ENCODE measurements around the gene ATP6V0C. TPM values are rescaled to one million over a fixed set of nuclear protein-coding genes. Genes with fewer than 3 reads are reported as not detected.

Gene ATP6V0C
- total and polyA plus RNA-seq, 2 of the 13 experiments (the other 11 are each of a cell fraction or from before 2014, with no cell fraction given), result 10.4 to 20.1 TPM

- CTCF ChIA-PET (ENCODE audit: low intra/inter-chr PET ratio, low total read pairs), result no interaction called here
- TF ChIP-seq MZF1 (CRISPR knock-in tag; IDR thresholded peaks at IDR 0.05; ENCODE audit: borderline replicate concordance) (no peak), ZNF335 (CRISPR knock-in tag; IDR thresholded peaks at IDR 0.05) (no peak), HDAC6 (IDR thresholded peaks at IDR 0.05; ENCODE audit: low read depth, low read length) (no peak), ELF1 (CRISPR knock-in tag; IDR thresholded peaks at IDR 0.05) (no peak), ZNF740 (CRISPR knock-in tag; IDR thresholded peaks at IDR 0.05) (no peak), HMG20A (CRISPR knock-in tag; IDR thresholded peaks at IDR 0.05; ENCODE audit: borderline replicate concordance) (no peak), ZNF616 (CRISPR knock-in tag; IDR thresholded peaks at IDR 0.05; ENCODE audit: low read depth) (no peak), RFX5 (IDR thresholded peaks at IDR 0.05; ENCODE audit: low read depth, low read length) (no peak), ESRRA (CRISPR knock-in tag; IDR thresholded peaks at IDR 0.05; ENCODE audit: low read depth) (no peak), GATAD1 (CRISPR knock-in tag; IDR thresholded peaks at IDR 0.05) (no peak), CHD2 (IDR thresholded peaks at IDR 0.05; ENCODE audit: low read depth, low read length) (no peak), MYNN (CRISPR knock-in tag; IDR thresholded peaks at IDR 0.05; ENCODE audit: low read depth) (no peak), ZNF510 (CRISPR knock-in tag; IDR thresholded peaks at IDR 0.05; ENCODE audit: low read depth) (no peak), ATRX (CRISPR knock-in tag; IDR thresholded peaks at IDR 0.05; ENCODE audit: borderline replicate concordance) (no peak), ZNF562 (CRISPR knock-in tag; IDR thresholded peaks at IDR 0.05; ENCODE audit: borderline replicate concordance) (no peak), MED1 (CRISPR knock-in tag; IDR thresholded peaks at IDR 0.05) (no peak), EHMT2 (IDR thresholded peaks at IDR 0.05; ENCODE audit: borderline replicate concordance, low read depth, low read length) (no peak), IKZF1 (IDR thresholded peaks at IDR 0.05) (no peak), RFXAP (CRISPR knock-in tag; IDR thresholded peaks at IDR 0.05; ENCODE audit: borderline replicate concordance) (no peak)
- TF ChIP-seq, protein P1, sequence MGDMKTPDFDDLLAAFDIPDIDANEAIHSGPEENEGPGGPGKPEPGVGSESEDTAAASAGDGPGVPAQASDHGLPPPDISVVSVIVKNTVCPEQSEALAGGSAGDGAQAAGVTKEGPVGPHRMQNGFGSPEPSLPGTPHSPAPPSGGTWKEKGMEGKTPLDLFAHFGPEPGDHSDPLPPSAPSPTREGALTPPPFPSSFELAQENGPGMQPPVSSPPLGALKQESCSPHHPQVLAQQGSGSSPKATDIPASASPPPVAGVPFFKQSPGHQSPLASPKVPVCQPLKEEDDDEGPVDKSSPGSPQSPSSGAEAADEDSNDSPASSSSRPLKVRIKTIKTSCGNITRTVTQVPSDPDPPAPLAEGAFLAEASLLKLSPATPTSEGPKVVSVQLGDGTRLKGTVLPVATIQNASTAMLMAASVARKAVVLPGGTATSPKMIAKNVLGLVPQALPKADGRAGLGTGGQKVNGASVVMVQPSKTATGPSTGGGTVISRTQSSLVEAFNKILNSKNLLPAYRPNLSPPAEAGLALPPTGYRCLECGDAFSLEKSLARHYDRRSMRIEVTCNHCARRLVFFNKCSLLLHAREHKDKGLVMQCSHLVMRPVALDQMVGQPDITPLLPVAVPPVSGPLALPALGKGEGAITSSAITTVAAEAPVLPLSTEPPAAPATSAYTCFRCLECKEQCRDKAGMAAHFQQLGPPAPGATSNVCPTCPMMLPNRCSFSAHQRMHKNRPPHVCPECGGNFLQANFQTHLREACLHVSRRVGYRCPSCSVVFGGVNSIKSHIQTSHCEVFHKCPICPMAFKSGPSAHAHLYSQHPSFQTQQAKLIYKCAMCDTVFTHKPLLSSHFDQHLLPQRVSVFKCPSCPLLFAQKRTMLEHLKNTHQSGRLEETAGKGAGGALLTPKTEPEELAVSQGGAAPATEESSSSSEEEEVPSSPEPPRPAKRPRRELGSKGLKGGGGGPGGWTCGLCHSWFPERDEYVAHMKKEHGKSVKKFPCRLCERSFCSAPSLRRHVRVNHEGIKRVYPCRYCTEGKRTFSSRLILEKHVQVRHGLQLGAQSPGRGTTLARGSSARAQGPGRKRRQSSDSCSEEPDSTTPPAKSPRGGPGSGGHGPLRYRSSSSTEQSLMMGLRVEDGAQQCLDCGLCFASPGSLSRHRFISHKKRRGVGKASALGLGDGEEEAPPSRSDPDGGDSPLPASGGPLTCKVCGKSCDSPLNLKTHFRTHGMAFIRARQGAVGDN (CRISPR knock-in tag; IDR thresholded peaks at IDR 0.05), result no peak
- DNase-seq (ENCODE audit: low spot score), result no peak
- in situ Hi-C loops (cut with HindIII; ENCODE audit: extremely low pct_ligation_motif_present, low pct_unique_long_range_greater_than_20kb) (no loop called here), intact Hi-C loops (cut with micrococcal nuclease; ENCODE audit: unreplicated experiment) (no loop called here)
- no peak overlapping the region for H3K27ac ChIP-seq (ENCODE audit: extremely low read length, insufficient read depth, low read length)
- no peak overlapping the region for H2AFZ ChIP-seq (ENCODE audit: low read length)
- no peaks in the 10 kb centered on the region for H3K9me3 ChIP-seq (ENCODE audit: low read length)
- 96% methylated on average over 4 of the region's 7 CpGs for WGBS (ENCODE audit: low lambda C conversion rate)
- H3K4me3 ChIP-seq (replicated peaks in 1 of 3; ENCODE audit: insufficient read depth in 1 of 3, low read depth in 2 of 3, low read length in 3 of 3), result no peak overlapping the region
- peaks cover 2 to 5% of the 10 kb centered on the region in 2 experiments; a peak in 2 of 5 replicates for H3K36me3 ChIP-seq (replicated peaks in 1 of 2; ENCODE audit: control insufficient read depth in 1 of 2, insufficient read depth in 2 of 2, low read length in 2 of 2)
- POLR2A ChIA-PET, result no interaction called here
- no peak overlapping the region for H3K9ac ChIP-seq (ENCODE audit: insufficient read depth, low read depth, low read length)
- peaks cover 32% of the 10 kb centered on the region for H4K20me1 ChIP-seq (ENCODE audit: insufficient read depth, low read length)
- ATAC-seq, result no peak
- no TSS peak for BruUV-seq (replicated peaks)
- H3K79me2 ChIP-seq (ENCODE audit: insufficient read depth, low read length), result peaks cover 54% of the 10 kb centered on the region
- no peak for FAIRE-seq
- H3K27me3 ChIP-seq (ENCODE audit: control insufficient read depth in 1 of 2, insufficient read depth in 2 of 2, low read length in 2 of 2), result no peaks in the 10 kb centered on the region
- H3K4me1 ChIP-seq (ENCODE audit: insufficient read depth, low read length), result peaks cover 75% of the 10 kb centered on the region
- no peak overlapping the region for H3K4me2 ChIP-seq (ENCODE audit: low read depth, low read length)
Measured at GRCh38 chr16:2481676-2482075, 32.1 kb upstream of the ATP6V0C start.
